ENCODE measurements around the gene MEP1B.
A peak's percentile ranks its signal among the peaks of the same experiment; 100 is the strongest.
"Not testable (repeated sequence)": the region's sequence is repeated elsewhere in the genome, so short reads cannot be mapped to it uniquely, and the experiment has no call there.

MEP1B gene

GRCh38 chr18:32189790-32190189 lies at the start of gene MEP1B:
Gene MEP1B (plus strand): TSS chr18:32190039. CDS start chr18:32190071, 32 bp downstream.
- no peak for DNase-seq (ENCODE audit: low read depth in 1 of 2, low spot score in 1 of 2)

- DNase-seq (ENCODE audit: low read depth in 1 of 2, low spot score in 1 of 2) = no peak
Measured at GRCh38 chr18:32148185-32148870, 41.5 kb upstream of the MEP1B start.

GRCh38 chr18:32152705-32153448 lies 37.0 kb upstream of the MEP1B start:
- DNase-seq (ENCODE audit: low read depth in 1 of 2, low spot score in 1 of 2) = no peak

GRCh38 chr18:32156855-32157254 lies 33.0 kb upstream of the MEP1B start:
- DNase-seq (ENCODE audit: low read depth in 1 of 2, low spot score in 1 of 2) = no peak

- no peak for DNase-seq (ENCODE audit: low read depth in 1 of 2, low spot score in 1 of 2)
Measured at GRCh38 chr18:32157580-32157979, 32.3 kb upstream of the MEP1B start.

GRCh38 chr18:32158108-32158624 lies 31.7 kb upstream of the MEP1B start:
- peak; percentile 41 to 46 for DNase-seq (ENCODE audit: low read depth in 1 of 2, low spot score in 1 of 2)

- DNase-seq (ENCODE audit: low read depth in 1 of 2, low spot score in 1 of 2) = not testable (repeated sequence)
Measured at GRCh38 chr18:32158631-32159030, 31.2 kb upstream of the MEP1B start.

GRCh38 chr18:32160547-32160946 lies 29.3 kb upstream of the MEP1B start:
- DNase-seq (ENCODE audit: low read depth in 1 of 2, low spot score in 1 of 2) = no peak

- DNase-seq (ENCODE audit: low read depth in 1 of 2, low spot score in 1 of 2) = no peak
Measured at GRCh38 chr18:32167980-32168730, 21.7 kb upstream of the MEP1B start.

- no peak for DNase-seq (ENCODE audit: low read depth in 1 of 2, low spot score in 1 of 2)
Measured at GRCh38 chr18:32173654-32174053, 16.2 kb upstream of the MEP1B start.

- DNase-seq (ENCODE audit: low read depth in 1 of 2, low spot score in 1 of 2) = no peak
Measured at GRCh38 chr18:32174719-32175118, 15.1 kb upstream of the MEP1B start.

GRCh38 chr18:32175265-32175664 lies 14.6 kb upstream of the MEP1B start:
- no peak for DNase-seq (ENCODE audit: low read depth in 1 of 2, low spot score in 1 of 2)

- not testable (repeated sequence) for DNase-seq (ENCODE audit: low read depth in 1 of 2, low spot score in 1 of 2)
Measured at GRCh38 chr18:32176745-32177144, 13.1 kb upstream of the MEP1B start.

- no peak for DNase-seq (ENCODE audit: low read depth in 1 of 2, low spot score in 1 of 2)
Measured at GRCh38 chr18:32177530-32177929, 12.3 kb upstream of the MEP1B start.

GRCh38 chr18:32183503-32183902 lies 6.3 kb upstream of the MEP1B start:
- DNase-seq (ENCODE audit: low read depth in 1 of 2, low spot score in 1 of 2) = no peak

- no peak for DNase-seq (ENCODE audit: low read depth in 1 of 2, low spot score in 1 of 2)
Measured at GRCh38 chr18:32190209-32190608, 370 bp downstream of the MEP1B start.

GRCh38 chr18:32195881-32196815 lies 6.3 kb downstream of the MEP1B start:
- DNase-seq (ENCODE audit: low read depth in 1 of 2, low spot score in 1 of 2) = no peak

GRCh38 chr18:32200766-32201165 lies 10.9 kb downstream of the MEP1B start:
- no peak for DNase-seq (ENCODE audit: low read depth in 1 of 2, low spot score in 1 of 2)

- DNase-seq (ENCODE audit: low read depth in 1 of 2, low spot score in 1 of 2) = no peak
Measured at GRCh38 chr18:32201948-32202672, 12.3 kb downstream of the MEP1B start.

- DNase-seq (ENCODE audit: low read depth in 1 of 2, low spot score in 1 of 2) = no peak
Measured at GRCh38 chr18:32208023-32208422, 18.2 kb downstream of the MEP1B start.

All from stimulated activated CD4-positive, alpha-beta T cell treated with anti-CD3 and anti-CD28 coated beads, Interleukin-15, amount 100 ng/mL, for 1 hour (primary cell).